HG03460 (cell line): Measurements from ENCODE around the gene IPMK.
"Not testable (repeated sequence)": the region's sequence is repeated elsewhere in the genome, so short reads cannot be mapped to it uniquely, and the experiment has no call there.

Experiments used
- ATAC-seq: cut with Tn5 transposase; IDR thresholded peaks from one replicate; pipeline ENCODE4 v1.9.1; 2021; ENCODE audit not compliant: unreplicated experiment

IPMK gene

DNA sequence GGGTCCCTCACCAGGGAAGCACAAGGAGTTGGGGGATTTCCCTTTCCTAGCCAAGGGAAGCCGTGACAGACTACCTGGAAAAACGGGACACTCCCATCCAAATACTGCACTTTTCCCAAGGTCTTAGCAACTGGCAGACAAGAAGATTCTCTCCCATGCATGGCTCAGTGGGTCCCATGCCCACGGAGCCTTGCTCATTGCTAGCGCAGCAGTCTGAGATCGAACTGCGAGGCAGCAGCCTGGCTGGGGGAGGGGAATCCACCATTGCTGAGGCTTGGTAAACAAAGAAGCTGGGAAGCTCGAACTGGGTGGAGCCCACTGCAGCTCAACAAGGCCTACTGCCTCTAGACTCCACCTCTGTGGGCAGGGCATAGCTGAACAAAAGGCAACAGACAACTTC is 37.8 kb downstream of the IPMK start:
- ATAC-seq: not testable (repeated sequence)

DNA sequence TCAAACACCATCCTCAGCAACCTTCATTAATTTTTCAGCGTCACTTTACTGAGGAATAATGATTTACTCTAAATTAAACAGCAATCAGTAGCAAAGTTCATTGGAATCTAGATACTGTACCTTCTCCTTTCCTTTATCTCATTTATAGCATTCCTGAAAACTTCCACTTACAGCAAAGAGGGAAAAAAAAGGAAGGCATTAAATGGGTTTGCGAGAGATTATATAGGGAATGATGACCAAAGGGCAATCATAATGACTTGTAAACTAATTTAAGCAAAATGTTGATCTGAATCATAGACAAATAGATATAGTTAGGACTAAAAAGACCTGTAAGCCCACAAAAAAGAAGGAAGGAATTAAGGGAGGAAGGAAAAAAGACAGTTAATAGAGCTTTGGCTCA is 42.0 kb downstream of the IPMK start:
- ATAC-seq: no peak

DNA sequence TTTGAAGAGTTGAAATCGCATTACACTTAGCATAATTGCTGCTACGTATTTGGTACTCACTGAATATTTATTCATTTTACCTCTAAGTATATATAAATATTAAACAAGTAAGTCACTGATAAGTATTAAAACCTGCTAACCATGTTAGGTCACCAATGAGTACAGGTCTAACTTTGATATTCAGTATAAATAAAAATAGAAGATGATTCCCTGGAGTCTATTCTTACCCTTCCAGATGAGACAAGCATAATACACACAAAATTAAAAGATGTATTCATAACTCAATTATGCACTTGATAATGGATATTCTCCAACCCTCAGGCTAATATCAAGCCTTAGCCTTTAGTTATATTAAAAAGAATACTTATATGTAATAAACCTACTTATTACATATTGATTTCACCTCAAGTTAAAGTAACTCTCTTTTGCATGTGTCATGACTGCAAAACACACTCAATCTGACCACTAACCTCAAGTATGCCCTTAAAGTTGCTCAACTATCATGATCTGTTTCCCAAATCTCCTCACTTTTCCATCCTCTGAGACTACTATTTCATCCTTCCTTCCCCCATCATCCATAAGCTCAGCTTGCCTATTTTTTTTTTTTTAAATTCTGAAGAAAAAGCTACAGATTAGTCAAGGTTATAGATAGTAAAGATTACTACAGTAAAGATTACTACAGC is 46.8 kb downstream of the IPMK start:
- ATAC-seq: no peak

GRCh38 chr10:58219875-58220274 is 47.8 kb downstream of the IPMK start:
- no peak for ATAC-seq

- ATAC-seq: no peak
Measured at GRCh38 chr10:58217612-58218011, 50.1 kb downstream of the IPMK start.

- ATAC-seq: no peak
Measured at GRCh38 chr10:58212622-58213021, 55.1 kb downstream of the IPMK start.

DNA sequence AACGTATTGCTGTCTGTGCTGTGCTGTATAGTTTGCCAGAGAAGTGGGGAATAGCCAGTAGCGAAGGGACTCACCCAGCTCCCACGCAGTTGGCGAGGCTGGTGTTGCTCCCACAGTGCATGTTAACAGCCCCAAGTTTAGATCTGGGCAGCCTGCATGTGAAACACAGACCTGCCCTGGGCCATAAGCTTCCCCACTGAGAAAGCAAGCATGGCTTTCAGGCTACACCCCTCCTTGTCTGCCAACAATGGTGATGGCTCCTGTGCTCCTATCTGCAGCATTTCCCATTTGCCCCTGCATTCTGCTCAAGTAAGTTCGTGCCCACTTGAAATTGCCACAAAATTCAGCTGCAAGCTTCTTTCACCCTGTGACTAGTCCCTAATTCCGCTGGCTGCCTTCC is 57.5 kb downstream of the IPMK start:
- ATAC-seq: no peak

- no peak for ATAC-seq
Measured at GRCh38 chr10:58209669-58210068, 58.0 kb downstream of the IPMK start.

GRCh38 chr10:58206251-58206650 is 61.4 kb downstream of the IPMK start:
- no peak for ATAC-seq

DNA sequence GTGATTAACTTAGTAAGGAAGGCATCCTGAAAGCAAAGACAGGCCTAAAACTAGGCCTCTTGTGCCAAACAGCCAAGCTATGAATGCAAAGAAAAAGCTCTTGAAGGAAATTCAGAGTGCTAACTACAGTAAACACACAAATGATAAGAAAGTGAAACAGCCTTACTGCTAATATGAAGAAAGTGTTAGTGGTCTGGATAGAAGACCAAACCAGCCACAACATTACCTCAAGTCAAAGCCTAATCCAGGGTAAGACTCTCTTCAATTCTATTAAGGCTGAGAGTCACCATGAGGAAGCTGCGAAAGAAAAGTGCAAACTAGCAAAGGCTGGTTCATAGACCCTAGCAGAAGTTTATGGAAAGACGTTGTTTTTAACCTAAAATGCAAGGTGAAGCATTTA is 66.0 kb downstream of the IPMK start:
- ATAC-seq: peak; percentile 84

DNA sequence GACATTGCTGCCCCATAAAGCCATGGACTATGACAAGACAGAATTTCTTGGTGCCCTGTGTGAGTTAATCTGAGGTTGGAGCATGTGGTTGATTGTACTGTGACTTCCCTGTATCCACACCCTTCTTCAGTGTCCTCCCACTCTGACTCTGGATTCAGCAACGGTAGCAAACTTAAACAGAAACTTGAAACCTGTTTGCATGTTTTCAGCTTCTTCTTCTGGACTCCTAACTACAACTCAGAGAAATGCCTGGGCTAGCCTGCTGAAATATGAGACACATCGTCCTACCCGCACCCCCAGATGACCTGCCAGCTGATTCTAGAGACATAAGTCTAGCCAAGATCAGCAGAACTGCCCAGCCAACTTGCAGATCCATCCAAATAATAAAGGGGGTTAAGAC is 78.4 kb downstream of the IPMK start:
- no peak for ATAC-seq

DNA sequence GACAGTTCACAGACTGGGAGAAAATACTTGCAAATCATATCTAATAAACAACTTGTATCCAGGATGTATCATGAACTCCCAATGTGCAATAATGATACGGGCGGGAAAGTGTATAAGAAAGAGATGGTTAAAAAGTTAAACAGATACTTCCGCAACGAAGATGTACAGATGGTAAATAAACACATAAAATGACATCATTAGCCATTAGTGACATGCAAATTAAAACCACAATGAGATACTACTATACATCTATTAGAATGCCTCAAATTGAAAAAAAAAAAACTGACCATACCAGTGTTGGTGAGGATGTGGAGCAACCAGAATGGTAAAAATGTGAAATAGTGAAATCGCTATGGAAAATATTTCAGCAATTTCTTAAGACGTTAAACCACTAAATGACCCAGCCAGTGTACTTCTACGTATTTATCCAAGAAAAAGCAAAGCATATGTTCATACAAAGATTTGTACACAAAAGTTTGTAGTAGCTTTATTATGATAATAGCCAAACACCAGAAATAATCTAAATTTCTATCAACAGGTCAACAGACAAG is 83.5 kb downstream of the IPMK start:
- ATAC-seq: no peak

- no peak for ATAC-seq
Measured at GRCh38 chr10:58180666-58181065, 87.0 kb downstream of the IPMK start.

- no peak for ATAC-seq
Measured at GRCh38 chr10:58179238-58179637, 88.5 kb downstream of the IPMK start.

- no peak for ATAC-seq
Measured at GRCh38 chr10:58178811-58179210, 88.9 kb downstream of the IPMK start.

DNA sequence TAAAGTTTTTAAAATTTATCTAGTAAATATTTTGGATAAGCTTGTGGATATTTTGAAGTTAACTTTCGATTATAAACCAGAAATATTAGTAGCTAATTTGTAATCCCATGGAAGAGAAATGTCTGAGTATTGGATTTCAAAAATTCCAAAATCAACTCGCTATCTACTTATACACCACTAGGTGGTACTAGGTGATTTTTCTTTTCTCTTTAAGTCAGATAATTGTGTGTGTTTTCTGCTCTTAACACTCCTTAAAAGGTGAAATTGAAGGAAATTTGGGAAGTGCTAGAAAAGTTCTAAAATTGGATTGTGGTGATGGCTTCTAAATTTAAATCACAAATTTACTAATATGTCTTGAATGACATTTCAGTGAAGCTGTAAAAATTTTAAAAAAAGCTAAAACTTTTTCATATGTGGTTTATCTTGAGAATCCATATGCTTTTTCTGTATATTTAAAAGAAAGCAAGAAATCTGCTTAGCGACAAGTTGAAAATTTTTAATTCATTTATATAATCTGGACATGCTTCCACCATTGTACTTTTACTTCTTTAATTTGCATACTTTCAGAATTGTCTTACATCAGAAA is 90.2 kb downstream of the IPMK start:
- no peak for ATAC-seq

DNA sequence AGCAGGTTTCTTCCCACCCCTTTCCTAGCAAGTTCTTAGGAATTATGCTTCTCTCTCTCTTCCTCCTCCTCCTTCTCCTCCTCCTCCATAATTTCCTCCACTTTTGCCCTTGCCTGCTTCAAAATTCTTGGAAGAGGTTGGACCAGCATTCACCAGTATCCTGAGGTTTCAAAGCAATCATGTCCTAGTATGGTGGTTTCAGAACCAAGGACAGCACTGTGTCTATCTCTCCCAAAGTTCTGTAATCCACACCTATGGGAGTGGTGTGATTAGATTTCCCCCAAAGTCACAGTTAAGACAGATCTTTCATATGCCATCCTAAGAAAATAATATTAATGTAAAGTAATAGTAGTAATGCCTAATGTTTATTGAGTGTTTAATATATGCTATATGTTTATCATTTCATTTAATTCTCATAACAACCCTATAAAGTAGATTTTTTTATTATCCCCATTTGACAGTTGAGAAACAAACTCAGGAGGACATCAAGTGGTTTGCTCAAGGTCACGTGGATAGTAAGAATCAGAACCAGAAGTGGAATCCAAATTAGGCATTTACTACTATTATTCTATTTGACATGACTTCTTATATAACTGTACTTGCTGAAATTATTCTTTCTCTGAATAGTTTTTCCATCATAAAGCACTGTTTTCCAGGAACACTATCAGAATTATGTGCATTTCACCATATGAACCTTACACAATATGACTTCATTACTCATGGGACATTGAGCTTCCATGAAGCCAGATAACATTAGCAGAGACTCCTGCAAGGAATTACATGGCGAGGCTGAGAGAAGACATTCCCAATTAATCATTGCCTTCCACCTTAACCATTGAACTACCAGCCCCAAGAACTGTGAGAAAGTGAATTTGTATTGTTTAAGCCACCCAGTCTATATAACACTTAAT is 91.4 kb downstream of the IPMK start:
- no peak for ATAC-seq

DNA sequence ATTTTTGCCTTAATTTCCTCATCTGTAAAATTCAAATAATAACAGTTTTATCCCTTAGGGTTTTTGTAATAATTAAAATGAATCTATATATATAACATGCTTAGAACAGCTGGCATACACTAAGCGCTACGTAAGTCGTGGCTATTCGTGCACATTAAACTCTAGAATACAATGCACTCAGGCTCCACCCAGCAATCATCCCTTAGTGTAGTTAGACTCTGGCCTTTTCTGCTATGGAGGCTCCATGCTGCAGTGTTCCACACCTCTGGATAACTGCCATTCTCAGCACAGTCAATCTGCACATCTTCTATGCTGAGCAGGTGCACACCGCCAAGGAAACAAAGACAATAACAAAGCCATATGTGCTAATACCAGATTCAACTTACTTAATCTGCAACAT is 92.9 kb downstream of the IPMK start:
- no peak for ATAC-seq

DNA sequence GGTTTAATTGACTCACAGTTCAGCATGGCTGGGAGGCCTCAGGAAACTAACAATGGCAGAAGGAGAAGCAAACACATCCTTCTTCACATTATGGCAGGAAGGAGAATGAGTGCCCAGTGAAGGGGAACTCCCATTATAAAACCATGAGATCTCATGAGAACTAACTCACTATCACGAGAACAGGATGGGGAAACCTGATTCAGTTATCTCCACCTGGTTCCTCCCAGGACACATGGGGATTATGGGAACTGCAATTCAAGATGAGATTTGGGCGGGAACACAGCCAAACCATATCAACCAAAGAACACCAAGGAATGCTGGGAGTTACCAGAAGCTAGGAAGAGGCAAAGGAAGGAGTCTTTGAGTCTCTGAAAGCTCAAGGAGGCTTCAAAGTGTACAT is 94.3 kb downstream of the IPMK start:
- ATAC-seq: no peak

GRCh38 chr10:58171146-58171545 is 96.5 kb downstream of the IPMK start:
- no peak for ATAC-seq

DNA sequence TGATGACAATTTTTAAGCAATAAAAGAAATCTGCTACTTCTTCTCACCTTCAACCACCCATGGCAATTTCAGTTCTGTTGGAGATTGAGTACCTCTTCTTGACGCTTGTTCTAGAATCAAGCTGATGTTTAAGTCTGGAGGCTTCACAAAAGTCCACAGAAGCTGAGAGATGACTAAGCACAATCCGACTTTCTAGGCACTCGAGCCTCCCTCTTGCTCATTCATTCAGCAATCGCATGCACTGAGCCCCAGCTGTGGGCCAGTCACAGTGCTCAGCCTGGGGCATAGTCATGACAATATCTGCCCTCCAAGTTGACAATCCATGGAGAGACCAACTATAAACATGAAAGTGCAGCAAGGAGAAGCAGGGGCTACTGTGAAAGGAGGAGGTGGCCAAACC is 103.2 kb downstream of the IPMK start:
- ATAC-seq: no peak

DNA sequence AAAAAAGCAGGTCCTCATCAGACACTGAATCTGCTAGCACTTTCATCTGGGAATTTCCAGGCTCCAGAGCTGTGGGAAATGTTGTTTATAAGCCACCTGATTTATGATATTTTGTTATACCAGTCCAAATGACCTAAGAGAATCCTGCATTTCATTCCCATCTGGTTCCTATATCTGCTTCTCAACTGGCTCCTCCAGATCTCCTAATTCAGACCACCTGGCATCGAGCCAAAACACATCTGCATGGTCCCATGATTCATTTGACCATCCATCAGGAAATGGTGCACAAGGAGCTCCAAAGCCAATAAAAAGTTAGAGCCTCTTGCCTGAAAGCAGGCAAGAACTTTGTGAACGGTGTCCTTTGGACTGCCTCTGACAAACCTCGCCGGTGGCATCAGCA is 108.9 kb downstream of the IPMK start:
- no peak for ATAC-seq
